ENCODE results near the gene PLEKHA6. TPM values are rescaled to one million over a fixed set of nuclear protein-coding genes. Genes with fewer than 3 reads are reported as not detected.

PLEKHA6 gene
- total and polyA plus RNA-seq, 2 donors (not counting 1 experiment from before 2014, with no cell fraction given) = 0.31 to 0.47 TPM

DNA sequence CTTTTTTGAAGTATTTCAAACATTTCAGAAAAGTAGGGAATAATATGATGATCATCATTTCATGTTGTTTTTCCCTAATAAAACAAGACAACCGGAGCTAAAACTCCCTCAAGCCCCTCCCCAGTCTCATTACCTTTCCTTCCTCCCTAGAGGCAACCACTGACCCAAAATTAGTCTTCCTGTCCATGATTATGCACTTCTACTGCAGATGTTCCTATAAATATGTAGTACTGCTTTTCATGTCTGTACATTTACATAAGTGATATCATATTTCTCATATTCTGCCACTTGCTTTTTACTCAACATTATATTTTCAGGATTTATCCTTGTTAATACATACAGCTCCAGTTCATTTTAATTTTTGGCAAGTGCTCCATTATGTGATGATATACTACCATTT, 87.2 kb downstream of the PLEKHA6 start:
- H3K79me2 ChIP-seq (ENCODE audit: control insufficient read depth, insufficient read depth, low read length) = no peaks in the 10 kb centered on the region
- no peaks in the 10 kb centered on the region for H4K20me1 ChIP-seq (ENCODE audit: control insufficient read depth, insufficient read depth, low read length, poor library complexity, severe bottlenecking)
- H3K27me3 ChIP-seq (replicated peaks in 1 of 4; ENCODE audit: control extremely low read depth in 1 of 4, control insufficient read depth in 3 of 4, insufficient read depth in 4 of 4, low read length in 3 of 4) = peaks cover 0 to 20% (median 4%) of the 10 kb centered on the region in 4 experiments
- H3K4me2 ChIP-seq (replicated peaks; ENCODE audit: low read depth, low read length, poor library complexity, severe bottlenecking) = no peak overlapping the region
- no peaks in the 10 kb centered on the region for H3K9me3 Mint-ChIP-seq (ENCODE audit: insufficient read depth)
- no peak overlapping the region for H3K4me3 ChIP-seq (ENCODE audit: control extremely low read depth in 1 of 5, extremely low read depth in 1 of 5, insufficient read depth in 1 of 5, low read depth in 2 of 5, low read length in 4 of 5)
- H3K4me1 Mint-ChIP-seq = no peaks in the 10 kb centered on the region
- no CpG with 5 or more reads among the region's 1 CpG for WGBS (ENCODE audit: insufficient coverage)
- ATAC-seq (ENCODE audit: low read depth) (no peak), DNase-seq (no peak)
- H3K9ac ChIP-seq (ENCODE audit: low read length) = no peak overlapping the region
- ChIA-PET POLR2A (no interaction called here), CTCF (interaction anchor here (0.6 kb wide), 1 partner anchor 10 kb away, joined by 3 read pairs; no protein-coding TSS in a partner anchor)
- peaks cover 2 to 13% of the 10 kb centered on the region in 2 donors for H3K4me1 ChIP-seq (ENCODE audit: control insufficient read depth in 2 of 2, insufficient read depth in 2 of 2, low read length in 2 of 2)
- no peak overlapping the region for H2AFZ ChIP-seq (ENCODE audit: insufficient read depth, low read depth, low read length, poor library complexity, severe bottlenecking)
- intact Hi-C loops (cut with micrococcal nuclease) = no loop called here
- H3K27ac ChIP-seq (ENCODE audit: low read length in 2 of 2) = no peak overlapping the region
- TF ChIP-seq CTCF (IDR thresholded peaks at IDR 0.05) (no peak), EZH2 (IDR thresholded peaks at IDR 0.05; ENCODE audit: borderline replicate concordance, insufficient read depth, low read depth, low read length, poor library complexity, severe bottlenecking) (no peak)
- H3K4me3 Mint-ChIP-seq = no peak overlapping the region
- no peak overlapping the region for H3K27ac Mint-ChIP-seq
- no peaks in the 10 kb centered on the region for H3K9me3 ChIP-seq (ENCODE audit: control extremely low read depth in 1 of 3, control insufficient read depth in 2 of 3, insufficient read depth in 1 of 3, low read length in 2 of 3)
- H3K27me3 Mint-ChIP-seq = peaks cover 29% of the 10 kb centered on the region
- no peaks in the 10 kb centered on the region for H3K36me3 ChIP-seq (replicated peaks in 1 of 2; ENCODE audit: control extremely low read depth in 1 of 2, control insufficient read depth in 1 of 2, extremely low read depth in 1 of 2, insufficient read depth in 2 of 2, low read length in 1 of 2)

- WGBS (ENCODE audit: insufficient coverage) = 60% methylated on average over 6 of the region's 6 CpGs
- POLR2A ChIA-PET = no interaction called here
- TF ChIP-seq CTCF (IDR thresholded peaks at IDR 0.05) (no peak), EZH2 (IDR thresholded peaks at IDR 0.05; ENCODE audit: borderline replicate concordance, insufficient read depth, low read depth, low read length, poor library complexity, severe bottlenecking) (no peak)
Measured at GRCh38 chr1:204271970-204272369, 87.8 kb downstream of the PLEKHA6 start.

More at GRCh38 chr1:204271970-204272369, 87.8 kb downstream of the PLEKHA6 start:
- no peak overlapping the region for H3K4me3 ChIP-seq (ENCODE audit: control extremely low read depth in 1 of 5, extremely low read depth in 1 of 5, insufficient read depth in 1 of 5, low read depth in 2 of 5, low read length in 4 of 5)
- peaks cover 0 to 17% (median 4%) of the 10 kb centered on the region in 4 experiments for H3K27me3 ChIP-seq (replicated peaks in 1 of 4; ENCODE audit: control extremely low read depth in 1 of 4, control insufficient read depth in 3 of 4, insufficient read depth in 4 of 4, low read length in 3 of 4)
- H3K27ac ChIP-seq (ENCODE audit: low read length in 2 of 2) = no peak overlapping the region
- no peaks in the 10 kb centered on the region for H3K4me1 Mint-ChIP-seq
- no peaks in the 10 kb centered on the region for H3K79me2 ChIP-seq (ENCODE audit: control insufficient read depth, insufficient read depth, low read length)
- H3K9ac ChIP-seq (ENCODE audit: low read length) = no peak overlapping the region
- H4K20me1 ChIP-seq (ENCODE audit: control insufficient read depth, insufficient read depth, low read length, poor library complexity, severe bottlenecking) = no peaks in the 10 kb centered on the region
- H3K27ac Mint-ChIP-seq = no peak overlapping the region
- no peaks in the 10 kb centered on the region for H3K36me3 ChIP-seq (replicated peaks in 1 of 2; ENCODE audit: control extremely low read depth in 1 of 2, control insufficient read depth in 1 of 2, extremely low read depth in 1 of 2, insufficient read depth in 2 of 2, low read length in 1 of 2)
- no peak overlapping the region for H3K4me3 Mint-ChIP-seq
- H3K9me3 ChIP-seq (ENCODE audit: control extremely low read depth in 1 of 3, control insufficient read depth in 2 of 3, insufficient read depth in 1 of 3, low read length in 2 of 3) = no peaks in the 10 kb centered on the region
- ATAC-seq (ENCODE audit: low read depth) (no peak), DNase-seq (no peak)
- intact Hi-C loops (cut with micrococcal nuclease) = no loop called here
- peaks cover 2 to 13% of the 10 kb centered on the region in 2 donors for H3K4me1 ChIP-seq (ENCODE audit: control insufficient read depth in 2 of 2, insufficient read depth in 2 of 2, low read length in 2 of 2)
- no peaks in the 10 kb centered on the region for H3K9me3 Mint-ChIP-seq (ENCODE audit: insufficient read depth)
- H2AFZ ChIP-seq (ENCODE audit: insufficient read depth, low read depth, low read length, poor library complexity, severe bottlenecking) = no peak overlapping the region
- CTCF ChIA-PET = interaction anchor here (0.6 kb wide), 1 partner anchor 11 kb away, joined by 3 read pairs; no protein-coding TSS in a partner anchor
- no peak overlapping the region for H3K4me2 ChIP-seq (replicated peaks; ENCODE audit: low read depth, low read length, poor library complexity, severe bottlenecking)
- H3K27me3 Mint-ChIP-seq = peaks cover 32% of the 10 kb centered on the region
